HG03066 (cell line): ENCODE measurements around the gene PAPOLA.

Experiments
- ATAC-seq: cut with Tn5 transposase; IDR thresholded peaks from one replicate; pipeline ENCODE4 v1.9.1; 2021; ENCODE audit warnings: low read depth; ENCODE audit not compliant: unreplicated experiment

PAPOLA gene

DNA sequence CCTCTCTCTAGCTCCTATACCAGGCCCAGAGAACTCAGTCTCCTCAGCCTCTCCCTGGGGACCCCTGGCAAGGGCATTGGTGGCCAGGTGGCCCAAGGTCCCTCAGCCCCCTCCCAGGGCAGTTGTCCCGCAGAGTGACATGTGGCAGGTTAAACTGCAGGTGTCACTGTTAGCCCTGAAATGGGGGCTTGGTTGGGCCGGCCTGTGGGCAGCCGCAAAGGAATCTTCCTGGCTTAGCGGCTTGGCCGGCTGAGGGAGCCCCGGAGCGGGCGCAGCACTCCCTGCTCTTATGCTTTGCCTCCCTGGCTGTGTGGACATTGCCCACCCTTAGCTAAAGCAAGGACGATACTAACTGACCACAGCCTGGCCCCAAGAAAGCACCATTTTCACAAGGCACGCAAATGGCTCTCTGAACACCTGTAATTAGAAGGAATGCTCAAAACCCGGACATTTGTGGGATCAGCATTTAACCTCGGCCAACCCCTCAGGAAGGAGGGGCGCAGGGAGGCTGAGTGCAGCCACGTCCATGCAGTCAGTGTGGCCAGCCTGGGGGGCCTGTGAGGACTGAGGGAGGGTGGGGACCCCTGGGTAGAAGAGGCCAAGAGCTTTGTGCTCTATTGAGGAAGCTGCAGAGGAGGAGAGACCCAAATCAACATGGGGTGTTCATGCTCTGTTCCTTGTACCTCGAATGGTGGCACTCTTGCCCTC lies 82.2 kb downstream of the PAPOLA start:
- ATAC-seq, result no peak

DNA sequence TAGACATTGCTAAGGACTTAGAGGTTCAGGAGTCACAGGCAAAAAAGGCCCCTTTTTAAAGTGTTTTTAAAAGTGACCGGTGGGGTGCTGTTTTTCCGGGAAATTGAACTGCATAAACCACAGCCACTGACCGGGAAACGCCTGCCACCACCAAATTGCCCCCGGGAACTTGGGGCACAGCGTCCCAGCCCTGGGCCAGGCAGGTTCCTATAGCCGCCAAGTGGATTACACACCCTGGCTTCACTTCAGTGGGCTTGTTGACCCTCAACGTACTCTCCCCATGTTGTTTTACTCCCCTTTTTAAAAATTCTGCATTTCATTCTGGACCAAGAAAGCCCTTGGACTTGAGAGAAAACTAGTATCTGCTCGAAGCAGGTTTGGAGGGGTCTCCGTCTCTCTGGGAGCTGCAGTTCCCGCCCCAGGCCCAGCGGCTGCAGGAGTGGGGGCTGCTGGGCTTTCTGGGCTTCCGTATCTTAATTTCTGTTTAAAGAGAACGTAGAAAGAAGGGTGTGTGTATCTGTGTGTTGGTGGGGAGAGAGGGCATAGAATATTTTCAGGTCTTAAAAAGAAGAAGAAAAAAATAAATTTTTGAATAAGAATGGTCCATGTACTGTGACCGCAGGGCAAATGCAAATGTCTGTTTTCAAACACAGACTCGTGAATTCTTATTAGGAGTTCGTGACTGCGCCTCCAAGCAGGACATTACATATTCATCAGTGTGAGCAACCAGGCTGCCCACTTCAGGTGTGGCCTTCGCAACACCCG lies 82.9 kb downstream of the PAPOLA start:
- ATAC-seq, result no peak

DNA sequence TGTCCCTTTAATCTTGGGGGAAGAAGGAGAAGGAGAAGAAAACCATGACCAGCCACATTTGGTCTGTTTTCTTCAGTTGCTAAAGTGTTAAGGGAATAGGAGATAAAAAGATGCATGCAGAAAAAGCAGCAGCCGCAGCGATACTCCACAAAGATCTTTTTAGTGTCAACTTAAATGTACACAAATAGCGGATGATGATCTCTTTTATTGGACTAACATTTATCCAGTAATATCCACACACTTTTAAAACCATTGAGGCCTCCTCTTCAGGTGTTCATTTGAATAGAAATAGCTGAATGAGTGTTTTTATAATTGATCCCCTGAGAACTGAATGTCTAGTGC lies 83.5 kb downstream of the PAPOLA start:
- ATAC-seq, result no peak

DNA sequence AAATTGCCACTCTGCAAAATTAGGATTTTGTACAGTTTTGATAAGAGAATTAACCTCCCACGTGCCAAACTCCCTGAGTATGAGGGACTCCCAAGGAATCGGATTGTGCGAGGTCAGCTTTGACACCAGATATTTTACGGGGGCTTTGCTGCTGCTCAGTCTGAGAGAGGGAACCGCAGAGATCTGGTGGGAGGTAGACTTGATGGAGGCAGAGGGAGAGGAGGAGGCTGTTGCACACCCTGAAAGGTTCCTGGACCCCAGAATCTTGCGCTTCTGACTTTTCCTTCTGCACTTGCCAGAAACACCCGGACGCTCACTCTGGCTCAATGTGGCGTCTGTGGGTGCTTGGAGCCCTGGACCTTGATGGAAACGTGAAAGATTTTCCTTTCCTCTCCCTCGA lies 83.9 kb downstream of the PAPOLA start:
- ATAC-seq, result no peak

DNA sequence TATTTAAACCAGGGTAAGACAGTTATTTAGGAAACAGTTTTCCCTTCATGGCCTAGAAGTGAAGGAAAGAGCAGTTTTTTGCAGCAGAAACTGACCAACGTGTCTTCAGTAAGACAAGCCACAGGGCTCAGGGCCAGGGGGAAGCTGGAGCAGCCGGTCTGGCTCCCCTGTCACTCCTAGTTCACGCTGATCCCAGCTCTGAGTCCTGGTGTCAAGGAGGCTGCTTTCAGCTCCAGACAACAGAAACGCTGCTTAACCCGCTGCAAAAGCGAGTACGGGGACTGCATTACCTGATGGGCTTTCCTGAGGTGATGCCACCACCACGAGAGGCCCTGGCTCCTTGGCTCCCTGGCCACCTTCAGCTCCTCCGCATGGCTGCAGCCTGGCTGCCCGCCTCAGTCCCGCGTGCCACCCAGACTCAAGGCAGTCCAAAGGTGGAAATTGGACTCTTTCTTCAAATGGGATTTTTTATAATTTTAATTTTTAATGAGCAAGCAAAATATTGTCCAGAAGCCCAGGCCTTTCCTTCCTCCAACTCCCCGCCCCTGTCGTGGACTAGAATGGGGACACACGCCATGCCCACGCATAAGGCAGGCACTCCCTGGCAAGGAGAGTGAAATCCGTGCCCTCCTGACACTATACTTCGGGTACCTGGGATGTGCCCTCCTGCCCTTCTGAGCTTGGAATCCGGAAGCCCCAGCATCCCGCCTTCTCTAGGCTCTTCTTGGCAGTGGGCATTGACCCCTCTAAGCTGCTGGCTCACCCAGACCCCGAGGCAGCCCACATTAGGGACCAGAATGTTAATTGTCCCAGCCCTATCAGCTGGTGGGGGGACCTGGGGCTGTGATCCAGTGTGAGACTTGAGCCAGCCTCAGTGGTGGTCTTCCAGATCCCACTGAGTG lies 85.0 kb downstream of the PAPOLA start:
- ATAC-seq, result no peak

DNA sequence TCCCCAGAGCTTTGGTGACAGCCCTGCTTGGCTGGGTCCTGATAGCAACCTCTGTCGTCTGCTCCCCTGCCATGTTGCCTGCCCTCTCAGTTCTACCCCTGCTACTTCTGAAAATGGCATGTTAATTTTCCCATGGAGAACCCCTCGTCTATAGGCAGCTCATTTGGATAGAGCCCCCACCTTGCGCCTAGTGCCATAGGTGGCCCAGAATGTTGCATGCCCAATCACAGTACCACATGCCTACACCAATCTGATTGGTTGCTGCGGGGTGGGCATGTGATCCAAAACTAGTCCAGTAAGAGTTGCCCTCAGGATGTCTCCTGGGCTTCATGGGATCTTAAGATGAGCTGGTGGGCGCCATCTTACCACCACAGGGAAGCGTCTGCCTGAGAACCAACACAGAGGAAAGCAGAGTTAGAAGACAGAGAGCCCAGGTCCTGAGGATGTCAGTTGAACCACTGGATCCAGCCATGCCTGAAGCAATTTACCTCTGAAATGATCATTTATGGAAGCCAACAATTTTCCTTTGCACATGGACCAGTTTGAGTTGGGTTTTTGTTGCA lies 85.7 kb downstream of the PAPOLA start:
- ATAC-seq, result no peak

DNA sequence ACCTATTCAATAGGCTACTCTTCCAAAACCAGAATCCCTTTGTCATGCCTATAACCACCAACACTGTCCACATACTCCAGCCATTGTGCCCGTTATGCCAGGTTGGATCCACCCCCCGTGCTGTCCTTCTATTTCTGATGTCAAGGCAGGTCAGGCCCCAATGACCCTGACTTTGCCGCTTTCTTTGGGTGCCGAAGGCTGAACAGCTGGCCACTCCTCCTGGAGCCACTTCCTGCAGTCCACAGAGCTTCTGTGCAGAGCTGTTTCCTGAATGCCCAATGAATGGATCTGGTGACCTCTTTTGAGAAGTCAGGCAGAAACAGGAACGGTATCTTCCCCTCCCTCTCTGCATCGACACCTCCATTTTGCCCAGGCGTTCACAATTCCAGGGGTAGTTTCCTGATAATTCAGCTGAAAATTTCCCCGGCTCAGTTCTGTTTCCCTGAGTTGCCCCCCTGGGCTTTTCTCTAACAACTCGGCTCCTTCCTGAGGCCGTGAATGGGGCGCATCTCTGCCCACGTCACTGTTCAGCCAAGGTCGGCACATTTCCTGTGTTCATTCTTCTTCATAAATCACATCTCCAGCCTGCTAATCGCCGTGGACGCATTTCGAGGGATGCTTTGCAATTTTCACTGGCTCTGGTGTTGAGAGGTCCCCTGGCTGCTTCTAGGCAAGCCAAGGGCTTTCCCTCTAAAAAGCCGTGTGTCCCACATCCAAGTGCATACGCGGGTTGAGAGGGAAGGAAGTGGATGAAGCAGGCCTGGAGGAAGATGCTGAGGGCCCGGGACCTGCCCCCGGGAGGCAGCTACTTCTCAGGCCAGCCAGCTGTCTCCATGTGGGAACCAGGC lies 86.5 kb downstream of the PAPOLA start:
- ATAC-seq, result no peak

DNA sequence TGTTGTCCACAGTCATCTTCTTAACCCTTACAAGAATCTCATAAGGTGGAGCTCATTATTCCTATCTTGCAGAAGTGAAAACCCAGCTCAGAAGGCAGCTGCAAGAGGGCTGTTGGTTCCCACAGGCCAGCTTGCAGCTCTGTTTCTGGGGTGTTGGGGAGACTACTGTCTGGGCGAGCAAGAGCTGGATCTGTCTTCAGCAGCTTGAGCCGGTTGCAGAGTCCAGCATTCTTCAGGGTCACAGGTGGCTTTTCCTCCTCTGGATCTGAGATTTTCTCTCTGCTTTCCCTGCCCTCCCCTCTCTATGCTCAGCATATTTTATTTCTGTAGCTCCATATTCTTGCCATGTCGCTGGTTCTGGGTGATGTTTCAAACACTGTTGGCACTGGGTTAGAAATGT lies 87.4 kb downstream of the PAPOLA start:
- ATAC-seq, result no peak

DNA sequence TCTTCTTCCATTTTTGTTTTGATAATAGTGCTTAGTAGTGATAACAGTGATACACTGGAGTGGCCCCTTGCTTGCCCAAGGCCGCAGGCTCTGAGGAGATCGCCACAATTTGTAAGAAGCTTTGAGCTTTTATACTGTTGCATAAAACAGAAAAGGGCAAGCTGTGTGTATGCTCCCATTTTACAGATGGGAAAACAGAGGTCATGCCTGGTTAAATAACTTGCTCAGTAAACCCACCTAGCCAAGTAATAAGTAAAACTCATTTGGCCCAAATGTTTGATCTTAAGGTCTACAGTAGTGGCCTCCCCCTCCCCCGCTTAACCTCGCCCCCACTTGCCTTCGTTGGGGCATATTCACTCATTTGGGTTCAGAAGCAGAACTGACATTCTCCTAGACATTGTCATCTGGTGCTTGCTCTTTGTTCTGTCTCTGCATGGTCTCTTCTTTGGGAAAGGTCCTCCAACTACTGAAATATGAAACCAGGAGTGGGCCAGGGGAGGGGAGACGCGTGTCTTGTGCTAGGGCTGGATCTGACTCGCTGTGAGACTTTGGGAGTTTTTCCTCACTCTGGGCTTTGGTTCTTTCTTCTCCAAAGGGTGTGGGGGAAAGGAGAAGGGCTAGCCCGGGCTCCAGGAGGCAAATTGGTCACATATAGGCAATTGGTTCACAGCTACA lies 88.1 kb downstream of the PAPOLA start:
- no peak for ATAC-seq

DNA sequence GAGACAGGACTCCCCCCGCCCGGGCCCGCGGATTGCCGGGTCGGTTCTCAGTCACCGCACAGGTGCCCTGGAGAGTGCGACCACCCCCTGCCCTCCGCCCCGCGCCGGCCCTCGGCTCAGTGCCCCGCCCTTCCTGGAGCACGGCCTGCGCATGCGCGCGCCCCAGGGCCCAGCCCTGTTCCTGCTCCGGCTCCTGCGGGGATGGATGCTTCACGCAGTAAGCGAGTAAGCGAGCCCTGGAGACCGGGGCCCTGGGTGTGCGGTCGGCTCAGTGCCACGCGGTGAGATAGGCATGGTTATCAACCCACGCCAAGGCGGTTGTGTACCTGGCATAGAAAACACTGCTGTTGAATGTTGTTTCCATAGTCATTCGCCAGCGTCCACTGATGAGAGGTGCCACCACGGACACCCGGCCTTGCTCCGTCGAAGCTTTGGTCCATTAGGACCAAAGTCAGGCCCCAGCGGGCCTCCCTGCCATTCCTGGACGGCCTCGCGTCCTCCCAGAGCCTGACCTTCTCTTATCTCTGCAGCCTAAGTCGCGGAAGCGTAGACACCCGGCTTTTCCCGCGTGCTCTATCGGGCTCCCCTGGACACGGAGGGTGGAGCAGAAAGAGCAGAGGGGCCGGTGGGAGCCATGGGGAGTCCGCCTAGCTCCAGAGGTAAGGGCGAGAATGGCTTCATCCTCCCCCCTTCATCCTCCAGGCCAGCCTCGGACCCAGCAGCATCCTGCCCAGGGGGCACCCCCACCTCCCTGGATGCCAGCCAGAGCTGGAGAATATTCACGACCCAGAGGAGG lies 90.6 kb downstream of the PAPOLA start:
- ATAC-seq, result peak; percentile 82

DNA sequence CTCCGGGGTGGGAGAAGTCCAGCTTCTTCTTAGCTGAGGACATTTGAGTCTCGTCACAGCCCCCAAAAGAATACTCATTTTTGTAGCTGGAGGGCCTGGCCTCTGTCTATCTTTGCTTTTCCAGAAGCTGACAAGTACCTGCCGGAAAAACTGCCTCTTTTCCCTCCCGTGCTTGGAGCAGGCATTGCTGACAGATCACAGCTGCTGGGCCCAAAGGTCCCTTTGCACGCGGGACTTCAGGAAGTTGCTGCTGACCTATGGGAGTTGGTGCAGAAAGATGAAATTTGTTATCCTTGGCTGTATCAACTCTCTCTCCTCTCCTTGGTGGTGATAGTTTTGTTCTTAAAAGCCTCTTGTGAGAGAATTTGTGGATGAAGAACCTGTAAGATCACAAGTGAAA lies 92.8 kb downstream of the PAPOLA start:
- no peak for ATAC-seq

DNA sequence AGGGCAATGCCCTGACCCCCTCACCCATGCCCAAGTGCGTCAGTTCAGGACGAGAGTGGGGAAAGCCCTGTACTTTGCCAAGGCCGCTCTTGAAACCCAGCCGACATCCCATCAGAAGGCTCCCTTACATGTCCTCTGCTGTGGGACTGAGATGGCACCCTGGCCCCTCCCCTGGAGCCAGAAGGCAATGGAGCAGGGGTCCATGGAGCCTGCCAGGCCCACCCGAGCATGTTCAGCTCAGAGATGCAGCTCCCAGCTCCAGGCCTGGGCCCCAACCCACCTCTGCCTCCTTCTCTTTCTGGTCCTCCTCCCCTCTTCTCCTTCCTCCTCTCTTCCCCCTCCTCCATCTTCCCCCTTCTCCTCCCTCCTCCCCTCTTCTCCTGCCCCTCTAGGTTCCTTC lies 95.5 kb downstream of the PAPOLA start:
- ATAC-seq, result no peak

DNA sequence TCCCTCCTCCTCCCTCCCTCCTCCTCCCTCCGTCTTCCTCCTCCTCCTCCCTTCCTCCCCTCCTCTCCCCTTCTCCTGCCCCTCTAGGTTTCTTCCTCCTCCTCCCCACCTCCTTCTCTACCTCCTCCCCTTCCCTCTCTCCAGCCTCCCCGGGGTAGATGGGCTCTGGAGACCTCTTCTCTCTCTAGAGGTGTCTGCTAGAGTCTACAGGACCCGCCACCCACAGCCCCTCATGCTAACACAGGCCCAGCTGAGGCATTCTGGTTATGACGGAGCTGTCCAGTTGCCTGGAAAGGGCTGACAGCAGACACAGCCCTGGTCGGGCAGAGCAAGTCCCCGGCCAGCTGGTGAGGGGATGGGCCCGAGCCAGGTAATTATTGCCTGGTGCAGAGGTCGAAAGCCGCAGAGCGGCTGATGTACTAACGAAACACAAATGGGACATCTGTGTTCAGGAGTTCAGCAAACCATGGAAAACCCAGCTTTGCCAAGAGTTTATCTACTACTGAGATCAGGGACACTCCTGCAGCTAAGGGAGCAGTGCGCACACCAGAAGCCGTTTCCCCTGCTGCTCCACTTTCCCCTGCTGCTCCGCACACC lies 96.2 kb downstream of the PAPOLA start:
- ATAC-seq, result no peak

DNA sequence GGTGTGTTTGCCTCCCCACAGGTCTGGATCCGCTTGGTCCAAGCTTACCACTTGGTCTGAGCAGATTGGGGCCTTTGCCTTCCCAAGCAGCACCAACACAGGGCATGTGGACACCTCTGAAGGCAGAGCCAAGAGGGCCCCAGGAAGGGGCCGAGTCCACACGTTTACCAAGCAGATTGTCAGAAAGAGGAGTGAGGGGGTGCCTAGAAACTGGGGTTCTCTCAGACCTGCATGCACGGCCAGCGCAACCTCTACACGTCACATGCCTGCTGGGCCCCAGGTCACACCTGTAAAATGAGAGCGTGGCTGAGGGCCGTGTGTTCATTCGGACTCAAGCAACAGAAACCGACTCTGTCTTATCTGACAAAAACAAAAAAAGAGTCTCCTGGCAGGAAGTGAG lies 96.9 kb downstream of the PAPOLA start:
- no peak for ATAC-seq

DNA sequence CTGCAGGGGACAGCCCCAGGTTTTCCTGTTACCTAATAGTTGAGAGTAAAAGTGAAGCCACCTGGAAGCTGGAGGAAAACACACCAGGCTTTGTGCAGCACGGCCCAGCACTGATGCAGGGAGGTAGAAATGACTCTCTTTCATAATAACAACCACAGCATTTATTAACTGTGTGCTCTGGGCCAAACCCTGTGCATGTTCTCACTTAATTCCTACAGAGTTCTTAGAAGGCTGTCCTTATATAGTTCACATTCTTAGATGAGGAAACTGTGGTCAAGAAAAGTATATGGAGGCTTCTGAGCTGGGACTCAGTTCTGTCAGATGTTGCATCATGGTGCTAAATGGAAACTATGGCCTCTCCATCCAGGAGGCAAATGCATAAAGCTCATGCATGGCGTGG lies 100.0 kb downstream of the PAPOLA start:
- ATAC-seq, result no peak

DNA sequence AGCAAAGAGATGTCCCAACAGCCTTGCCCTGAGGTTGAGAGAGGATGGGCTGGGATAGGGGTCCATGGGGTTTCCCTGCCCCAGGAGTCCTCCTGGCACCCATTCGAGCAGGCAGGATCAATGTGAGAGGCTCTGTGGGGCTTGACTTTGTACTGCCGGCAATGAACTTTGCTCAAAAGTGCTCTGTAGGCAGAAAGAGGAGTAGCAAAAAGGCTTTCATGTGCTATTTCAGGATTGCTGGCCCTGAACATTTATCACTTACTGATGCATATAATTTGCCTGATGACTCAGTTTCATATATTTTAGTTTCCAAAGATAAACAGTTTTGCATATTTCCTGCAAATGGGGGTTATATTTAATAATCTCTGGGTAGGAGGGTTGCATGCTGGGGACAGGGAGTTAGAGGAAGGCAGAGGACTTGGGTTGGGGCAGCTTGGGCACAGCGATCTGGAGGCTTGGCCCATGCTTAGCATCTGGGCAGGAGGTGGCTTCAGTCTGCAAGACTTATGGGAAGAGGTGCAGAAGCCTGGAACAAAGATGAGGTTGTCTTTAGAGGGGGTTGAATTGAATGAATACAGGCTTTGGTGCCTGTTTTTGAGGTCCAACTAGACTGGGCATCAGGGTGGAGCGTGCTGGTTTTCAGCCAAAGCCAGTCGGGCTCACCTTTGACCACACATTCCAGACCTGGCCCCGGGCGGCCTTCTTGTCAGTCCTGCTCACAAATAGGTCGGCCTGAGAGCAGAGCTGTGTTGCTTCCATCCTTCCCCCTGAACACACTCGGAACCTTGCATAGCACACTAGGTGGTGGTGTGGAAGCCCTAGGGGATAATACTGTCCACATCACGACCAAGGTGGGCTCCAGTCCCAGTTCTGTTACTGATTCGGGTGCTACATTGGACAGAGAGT lies 101.4 kb downstream of the PAPOLA start:
- no peak for ATAC-seq

DNA sequence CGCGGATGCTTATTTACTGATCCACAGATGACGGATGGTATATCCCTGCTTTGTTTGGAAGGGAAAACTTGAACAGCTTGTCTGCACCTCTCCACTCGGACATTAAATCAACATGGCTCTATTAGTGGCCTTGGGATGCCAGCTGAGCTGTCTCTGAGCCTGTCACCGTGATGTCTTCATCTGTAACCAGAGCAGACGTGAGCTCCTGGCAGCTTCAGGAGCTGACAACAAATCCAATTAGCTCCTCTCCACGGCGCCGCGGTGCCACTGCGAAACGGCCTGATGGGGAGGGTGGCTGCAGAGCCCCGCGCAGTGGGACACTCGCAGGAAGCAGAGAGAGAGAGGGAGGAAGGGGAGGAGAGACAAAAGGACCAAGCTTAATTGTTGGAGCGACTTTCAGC lies 112.3 kb downstream of the PAPOLA start:
- ATAC-seq, result no peak
